GM21619 (cell line): Measurements from ENCODE around the gene MLH1.
"Not testable (repeated sequence)": the region's sequence is repeated elsewhere in the genome, so short reads cannot be mapped to it uniquely, and the experiment has no call there.

ENCODE experiments used
- ATAC-seq: cut with Tn5 transposase; IDR thresholded peaks from one replicate; pipeline ENCODE4 v1.9.1; 2021; ENCODE audit not compliant: unreplicated experiment

MLH1 gene

DNA sequence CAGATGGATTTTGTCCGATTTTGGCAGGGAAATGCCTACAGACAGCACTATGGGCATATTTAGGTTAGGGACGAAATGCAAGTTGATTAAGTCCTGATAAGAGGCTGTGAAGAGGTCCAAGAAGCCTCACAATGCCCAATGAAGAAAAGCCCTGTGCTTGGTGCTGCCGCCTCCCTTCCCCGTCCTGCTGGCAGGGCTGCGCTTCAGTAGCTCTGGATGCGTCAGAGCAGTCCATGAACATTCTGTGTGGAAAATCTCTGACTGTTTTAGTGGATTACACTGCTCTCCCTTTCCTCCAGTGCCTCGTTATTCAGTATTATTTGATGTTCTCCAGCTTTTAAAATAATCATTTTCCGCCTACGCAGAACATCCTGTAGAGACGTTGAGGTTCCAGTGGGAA, 39.6 kb downstream of the MLH1 start:
- ATAC-seq, result no peak

DNA sequence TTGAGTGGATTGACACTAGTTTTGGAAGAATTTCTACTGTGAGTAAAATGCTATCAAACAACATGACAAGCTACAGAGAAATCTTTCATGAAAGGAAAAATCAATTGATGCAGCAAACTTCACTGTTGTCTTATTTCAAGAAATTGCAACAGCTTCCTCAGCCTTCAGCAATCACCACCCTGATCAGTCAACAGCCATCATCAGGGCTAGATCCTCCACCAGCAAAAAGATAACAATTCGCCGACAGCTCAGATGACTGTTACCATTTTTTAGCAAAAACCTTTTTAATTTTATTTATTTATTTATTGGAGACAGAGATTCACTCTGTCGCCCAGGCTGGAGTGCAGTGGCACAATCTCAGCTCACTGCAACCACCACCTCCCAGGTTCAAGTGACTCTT, 44.0 kb downstream of the MLH1 start:
- ATAC-seq, result no peak

DNA sequence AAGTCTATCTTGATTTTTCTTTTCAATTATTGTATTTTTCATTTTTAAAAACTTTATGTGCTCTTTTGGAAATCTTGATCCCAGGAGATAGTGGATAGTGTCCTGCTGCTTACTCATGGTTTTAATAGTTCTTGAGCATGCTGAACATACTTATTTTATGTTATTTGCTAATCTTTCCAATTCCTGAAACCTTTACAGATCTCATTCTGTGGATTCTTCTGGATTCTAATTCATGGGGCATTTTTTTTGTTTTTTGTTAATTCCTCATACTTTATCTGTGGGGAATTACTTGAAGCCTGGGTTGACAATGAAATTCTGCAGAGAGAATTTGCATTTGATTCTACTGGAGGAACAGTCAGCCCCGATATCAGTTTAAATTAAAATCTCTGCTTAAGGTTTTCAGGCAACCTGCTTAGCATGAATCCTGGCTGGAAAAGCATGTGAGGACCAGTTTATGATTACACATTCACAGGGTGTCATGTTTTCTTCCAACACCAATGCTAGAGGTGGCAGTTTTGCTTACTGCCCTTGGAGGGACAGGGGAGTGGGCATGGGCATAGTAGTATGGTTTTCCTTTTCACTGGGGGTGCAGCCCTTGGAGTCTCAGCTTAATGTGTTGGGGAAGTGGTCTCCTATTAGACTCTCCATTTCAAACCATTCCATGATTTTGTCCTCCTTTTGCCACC, 46.0 kb downstream of the MLH1 start:
- ATAC-seq, result no peak

DNA sequence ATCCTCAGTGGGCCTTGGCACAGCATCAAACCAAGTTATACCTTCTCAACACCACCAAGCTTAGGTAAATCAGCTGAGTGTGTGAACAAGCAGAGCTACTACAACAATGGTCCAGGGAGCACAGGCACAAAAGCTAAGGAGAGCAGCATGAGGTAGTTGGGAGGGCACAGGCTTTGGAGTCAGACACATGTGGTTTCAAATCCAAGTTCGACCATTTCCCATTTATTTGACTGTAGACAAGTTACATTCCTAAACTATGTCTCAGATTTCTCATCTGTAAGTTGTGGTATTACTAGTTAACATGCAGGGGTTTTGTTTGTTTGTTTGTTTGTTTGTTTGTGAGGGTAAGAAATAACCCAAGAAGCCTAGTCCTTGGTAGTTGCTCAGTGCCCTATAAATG, 46.9 kb downstream of the MLH1 start:
- ATAC-seq, result no peak

DNA sequence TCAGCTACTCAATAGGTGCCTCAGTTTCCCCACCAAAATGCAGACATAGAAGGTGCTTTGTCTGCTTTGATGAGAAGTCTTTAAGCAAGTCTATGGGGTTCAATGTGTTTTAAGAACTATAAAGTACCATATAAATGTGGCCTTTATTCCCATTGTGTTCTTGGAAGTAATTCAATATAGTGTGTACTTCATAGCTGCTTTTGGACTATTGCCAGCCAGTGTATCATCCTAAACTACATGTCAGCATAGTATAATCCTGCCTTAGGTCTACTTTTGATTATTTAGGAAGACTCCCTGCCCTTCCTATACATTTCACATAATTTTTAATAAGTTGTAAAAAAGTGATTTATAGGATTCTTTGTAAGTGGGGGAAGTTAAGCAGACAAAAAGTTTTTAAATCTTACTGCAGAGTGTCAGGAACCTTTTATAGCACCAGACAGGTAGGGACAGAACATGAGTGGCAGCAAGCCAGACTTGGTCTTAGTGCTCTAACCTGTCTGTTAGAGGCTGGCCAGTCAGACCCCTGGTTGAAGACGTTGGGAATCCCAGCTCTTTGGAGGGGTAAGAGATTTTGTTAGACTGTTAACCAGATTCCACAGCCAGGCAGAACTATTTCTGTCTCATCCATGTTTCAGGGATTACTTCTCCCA, 48.4 kb downstream of the MLH1 start:
- ATAC-seq, result no peak

- not testable (repeated sequence) for ATAC-seq
Observed at GRCh38 chr3:37042712-37043111, 49.4 kb downstream of the MLH1 start.

DNA sequence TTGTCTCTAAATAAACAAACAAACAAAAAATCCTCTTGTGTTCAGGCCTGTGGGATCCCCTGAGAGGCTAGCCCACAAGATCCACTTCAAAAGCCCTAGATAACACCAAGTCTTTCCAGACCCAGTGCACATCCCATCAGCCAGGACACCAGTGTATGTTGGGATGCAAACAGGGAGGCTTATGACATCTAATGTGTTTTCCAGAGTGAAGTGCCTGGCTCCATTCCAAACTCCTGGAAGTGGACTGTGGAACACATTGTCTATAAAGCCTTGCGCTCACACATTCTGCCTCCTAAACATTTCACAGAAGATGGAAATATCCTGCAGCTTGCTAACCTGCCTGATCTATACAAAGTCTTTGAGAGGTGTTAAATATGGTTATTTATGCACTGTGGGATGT, 57.0 kb downstream of the MLH1 start:
- no peak for ATAC-seq

DNA sequence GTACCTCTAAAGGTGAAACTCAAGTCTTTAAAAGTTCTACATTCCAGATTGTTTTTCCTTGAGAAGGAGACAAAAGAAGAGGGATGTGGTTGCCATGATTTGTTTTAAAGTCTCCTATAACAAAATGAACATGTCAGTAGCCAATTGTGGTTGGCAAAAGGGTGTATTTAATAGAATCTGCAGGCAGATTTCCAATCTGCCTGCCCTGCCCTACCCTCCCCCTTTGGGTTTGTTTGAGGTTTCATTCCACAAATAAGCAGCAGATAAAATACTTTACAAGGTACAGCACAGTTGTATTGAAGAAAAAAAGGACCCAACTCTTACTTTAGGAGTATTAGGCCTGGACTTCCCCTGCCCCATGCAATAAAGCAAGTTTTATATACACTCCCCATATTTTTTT, 59.5 kb downstream of the MLH1 start:
- ATAC-seq, result no peak

GRCh38 chr3:37053337-37053736, 60.0 kb downstream of the MLH1 start:
- ATAC-seq, result no peak

- ATAC-seq, result no peak
Observed at GRCh38 chr3:37053753-37054152, 60.4 kb downstream of the MLH1 start.

DNA sequence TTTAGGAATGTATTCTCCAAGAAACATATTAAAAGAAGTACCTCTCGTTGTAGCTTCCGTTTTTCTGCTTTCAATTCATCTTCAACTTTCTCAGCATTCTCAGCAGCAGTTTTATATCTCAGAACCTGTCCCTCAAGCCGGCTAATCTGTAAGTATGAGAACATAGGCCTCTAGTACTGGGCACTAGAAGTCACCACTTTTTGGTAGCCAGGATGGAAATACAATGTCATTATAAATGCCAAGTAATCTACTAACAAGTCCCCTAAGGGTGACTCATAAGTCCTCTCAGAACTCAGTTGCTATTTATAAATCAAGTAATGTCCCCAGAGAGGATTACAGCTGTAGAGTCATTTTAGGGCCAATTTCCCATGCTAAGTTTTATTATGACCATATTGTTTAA, 61.1 kb downstream of the MLH1 start:
- ATAC-seq, result peak; percentile 89

DNA sequence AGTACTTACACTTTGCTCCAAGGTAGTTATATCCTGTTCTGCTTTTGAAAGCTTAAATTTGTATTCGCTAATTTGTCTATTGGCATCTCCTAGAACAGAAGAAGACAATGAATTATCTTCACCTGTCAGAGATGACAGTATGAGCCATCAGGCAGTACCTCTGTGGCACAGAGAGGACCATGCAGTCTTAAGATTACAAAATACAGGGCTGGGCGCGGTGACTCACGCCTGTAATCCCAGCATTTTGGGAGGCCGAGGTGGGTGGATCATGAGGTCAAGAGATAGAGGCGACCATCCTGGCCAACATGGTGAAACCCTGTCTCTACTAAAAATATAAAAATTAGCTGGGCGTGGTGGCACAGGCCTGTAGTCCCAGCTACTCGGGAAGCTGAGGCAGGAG, 61.8 kb downstream of the MLH1 start:
- not testable (repeated sequence) for ATAC-seq

GRCh38 chr3:37056826-37057225, 63.5 kb downstream of the MLH1 start:
- no peak for ATAC-seq

DNA sequence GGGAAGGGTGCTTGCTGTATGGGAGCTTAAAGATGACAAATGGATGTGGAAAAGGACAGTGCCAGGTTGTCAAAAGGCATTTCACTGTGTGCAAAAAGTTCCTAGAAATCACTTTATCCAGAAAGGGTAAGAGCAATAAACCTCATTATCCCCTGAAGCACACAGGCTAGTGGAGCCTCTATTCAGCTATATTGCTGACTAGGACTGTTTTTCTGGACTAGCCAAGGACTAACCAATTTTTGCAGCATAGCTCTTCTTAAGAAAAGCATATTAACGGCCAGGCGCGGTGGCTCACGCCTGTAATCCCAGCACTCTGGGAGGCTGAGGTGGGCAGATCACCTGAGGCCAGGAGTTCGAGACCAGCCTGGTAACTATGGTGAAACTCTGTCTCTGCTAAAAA, 64.8 kb downstream of the MLH1 start:
- ATAC-seq, result no peak

DNA sequence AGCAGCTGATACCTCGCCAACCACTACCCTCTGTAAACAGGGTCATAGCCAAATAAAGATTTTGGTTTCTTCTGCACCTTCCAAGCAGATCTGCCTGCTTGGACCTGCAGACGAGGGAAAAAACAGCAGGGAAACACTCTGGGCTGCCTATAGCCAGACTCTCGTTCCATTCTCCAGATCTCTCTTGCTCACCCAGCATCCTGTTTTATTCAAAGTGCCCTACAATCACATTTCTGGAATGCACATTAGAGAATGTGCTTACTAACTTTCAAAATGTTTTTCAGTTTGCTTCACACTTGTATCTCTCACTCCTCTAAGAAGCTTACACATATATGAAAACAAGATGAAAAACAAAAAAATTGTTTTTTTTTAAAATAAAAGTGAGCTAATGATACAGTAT, 71.4 kb downstream of the MLH1 start:
- no peak for ATAC-seq

DNA sequence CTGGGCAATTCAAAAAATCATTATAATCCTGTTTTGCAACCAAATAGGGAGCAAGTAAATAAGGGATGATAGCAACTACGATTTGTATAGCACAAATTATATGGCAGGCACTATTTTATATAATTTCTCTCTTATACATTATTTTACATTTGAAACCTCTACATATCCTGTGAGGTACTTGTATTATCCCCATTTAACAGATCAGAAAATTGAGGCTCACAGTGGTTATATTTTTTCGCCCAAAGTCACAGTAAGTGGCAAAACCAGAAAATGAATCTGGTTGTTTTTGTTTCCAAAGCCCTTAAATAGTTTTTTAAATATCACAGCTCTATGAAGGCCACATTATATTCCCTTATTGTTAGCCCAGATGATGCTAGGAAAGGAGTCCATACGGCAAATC, 74.3 kb downstream of the MLH1 start:
- ATAC-seq, result no peak

GRCh38 chr3:37068031-37068430, 74.7 kb downstream of the MLH1 start:
- no peak for ATAC-seq

DNA sequence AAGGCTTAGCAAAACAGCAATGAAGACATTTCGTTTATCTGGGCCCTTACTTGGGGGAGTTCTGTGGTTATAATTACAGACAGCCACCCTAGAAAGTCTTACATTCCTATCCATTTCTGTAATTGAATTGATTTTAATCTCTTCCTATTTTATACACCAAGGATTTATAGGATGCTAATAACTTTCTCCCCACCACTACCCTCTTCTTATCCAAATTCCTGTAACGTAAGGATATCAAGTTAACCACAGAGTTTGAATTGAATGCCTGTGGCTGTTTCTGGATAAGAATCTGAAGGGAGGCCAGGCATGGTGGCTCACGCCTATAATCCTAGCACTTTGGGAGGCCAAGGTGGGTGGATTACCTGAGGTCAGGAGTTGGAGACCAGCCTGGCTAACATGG, 78.6 kb downstream of the MLH1 start:
- no peak for ATAC-seq

DNA sequence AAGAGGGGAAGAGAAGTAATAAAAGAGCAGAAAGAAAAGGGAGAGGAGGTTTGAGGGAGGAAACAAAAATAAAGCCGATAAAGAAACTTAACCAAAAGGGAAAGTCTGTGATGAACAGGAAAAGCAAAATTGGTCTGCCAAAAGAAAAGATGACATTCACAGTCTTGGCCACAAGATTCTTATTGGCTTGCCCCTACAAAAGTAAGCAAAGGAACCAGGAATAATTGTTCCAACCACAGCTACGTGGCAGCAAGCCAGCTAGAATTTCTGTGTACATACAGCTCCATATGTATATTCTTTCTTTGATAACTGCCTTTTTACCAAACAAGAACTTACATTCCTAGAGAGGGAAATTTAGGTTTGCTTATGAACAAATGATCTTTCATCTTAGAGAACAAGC, 79.6 kb downstream of the MLH1 start:
- no peak for ATAC-seq

DNA sequence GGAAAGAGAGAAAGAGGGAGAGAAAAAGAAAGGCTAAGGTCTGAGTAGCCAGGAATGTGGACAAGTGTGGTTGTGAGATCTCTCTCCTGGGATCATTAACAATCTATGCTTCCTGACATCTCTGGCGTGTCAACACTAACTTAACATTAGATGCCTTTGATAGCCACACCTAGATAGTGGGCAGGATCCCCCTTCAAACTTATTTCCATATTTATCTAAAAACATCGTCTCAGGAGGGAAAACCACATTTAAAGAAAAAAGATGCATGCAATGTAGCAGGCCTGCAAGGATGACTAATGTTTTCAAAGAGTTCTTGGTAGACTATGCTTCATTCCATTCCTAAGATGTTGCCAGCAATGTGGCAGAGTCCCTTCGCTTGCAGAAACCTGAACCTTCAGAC, 80.9 kb downstream of the MLH1 start:
- no peak for ATAC-seq

DNA sequence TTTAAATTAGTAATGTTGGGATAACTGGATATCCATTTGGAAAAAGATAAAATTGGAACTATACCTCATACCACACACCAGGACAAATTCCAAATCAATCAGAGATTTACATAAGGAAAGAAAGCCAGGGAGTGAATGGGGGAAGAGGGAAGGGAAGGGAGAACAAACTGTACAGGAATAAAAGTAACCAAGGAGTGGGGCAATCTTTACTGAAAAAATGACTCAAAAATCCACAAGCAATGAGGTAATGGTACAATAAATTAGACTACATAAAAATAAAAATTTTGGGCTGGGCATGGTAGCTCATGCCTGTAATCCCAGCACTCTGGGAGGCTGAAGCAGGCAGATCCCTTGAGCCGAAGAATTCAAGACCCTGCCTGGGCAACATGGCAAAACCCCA, 82.6 kb downstream of the MLH1 start:
- ATAC-seq, result no peak

GRCh38 chr3:37082317-37082716, 89.0 kb downstream of the MLH1 start:
- no peak for ATAC-seq

DNA sequence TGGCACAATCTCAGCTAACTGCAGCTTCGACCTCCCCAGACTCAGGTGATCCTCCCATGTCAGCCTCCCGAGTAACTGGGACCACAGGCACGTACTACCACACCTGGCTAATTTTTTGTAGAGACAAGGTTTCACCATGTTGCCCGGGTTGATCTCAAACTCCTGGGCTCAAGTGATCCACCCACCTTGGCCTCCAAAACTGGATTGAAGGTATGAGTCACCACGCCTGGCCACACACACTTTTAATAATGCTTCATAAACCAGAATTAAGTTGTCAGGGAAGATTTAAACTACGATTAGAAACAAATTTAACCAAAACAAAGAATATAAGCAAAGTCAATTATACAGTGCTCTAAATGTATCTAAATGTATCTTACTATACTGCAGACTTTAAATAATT, 93.6 kb downstream of the MLH1 start:
- ATAC-seq, result no peak
